NCI-H2227 treated with DMSO at 0.1 percent for 48 hours (cell line): ENCODE measurements around the gene ITGB6.

Source experiments
- DNase-seq: peaks from one replicate; lab custom pipeline; 2025; lab: John Stamatoyannopoulos, UW

Gene ITGB6, protein sequence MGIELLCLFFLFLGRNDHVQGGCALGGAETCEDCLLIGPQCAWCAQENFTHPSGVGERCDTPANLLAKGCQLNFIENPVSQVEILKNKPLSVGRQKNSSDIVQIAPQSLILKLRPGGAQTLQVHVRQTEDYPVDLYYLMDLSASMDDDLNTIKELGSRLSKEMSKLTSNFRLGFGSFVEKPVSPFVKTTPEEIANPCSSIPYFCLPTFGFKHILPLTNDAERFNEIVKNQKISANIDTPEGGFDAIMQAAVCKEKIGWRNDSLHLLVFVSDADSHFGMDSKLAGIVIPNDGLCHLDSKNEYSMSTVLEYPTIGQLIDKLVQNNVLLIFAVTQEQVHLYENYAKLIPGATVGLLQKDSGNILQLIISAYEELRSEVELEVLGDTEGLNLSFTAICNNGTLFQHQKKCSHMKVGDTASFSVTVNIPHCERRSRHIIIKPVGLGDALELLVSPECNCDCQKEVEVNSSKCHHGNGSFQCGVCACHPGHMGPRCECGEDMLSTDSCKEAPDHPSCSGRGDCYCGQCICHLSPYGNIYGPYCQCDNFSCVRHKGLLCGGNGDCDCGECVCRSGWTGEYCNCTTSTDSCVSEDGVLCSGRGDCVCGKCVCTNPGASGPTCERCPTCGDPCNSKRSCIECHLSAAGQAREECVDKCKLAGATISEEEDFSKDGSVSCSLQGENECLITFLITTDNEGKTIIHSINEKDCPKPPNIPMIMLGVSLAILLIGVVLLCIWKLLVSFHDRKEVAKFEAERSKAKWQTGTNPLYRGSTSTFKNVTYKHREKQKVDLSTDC

DNA sequence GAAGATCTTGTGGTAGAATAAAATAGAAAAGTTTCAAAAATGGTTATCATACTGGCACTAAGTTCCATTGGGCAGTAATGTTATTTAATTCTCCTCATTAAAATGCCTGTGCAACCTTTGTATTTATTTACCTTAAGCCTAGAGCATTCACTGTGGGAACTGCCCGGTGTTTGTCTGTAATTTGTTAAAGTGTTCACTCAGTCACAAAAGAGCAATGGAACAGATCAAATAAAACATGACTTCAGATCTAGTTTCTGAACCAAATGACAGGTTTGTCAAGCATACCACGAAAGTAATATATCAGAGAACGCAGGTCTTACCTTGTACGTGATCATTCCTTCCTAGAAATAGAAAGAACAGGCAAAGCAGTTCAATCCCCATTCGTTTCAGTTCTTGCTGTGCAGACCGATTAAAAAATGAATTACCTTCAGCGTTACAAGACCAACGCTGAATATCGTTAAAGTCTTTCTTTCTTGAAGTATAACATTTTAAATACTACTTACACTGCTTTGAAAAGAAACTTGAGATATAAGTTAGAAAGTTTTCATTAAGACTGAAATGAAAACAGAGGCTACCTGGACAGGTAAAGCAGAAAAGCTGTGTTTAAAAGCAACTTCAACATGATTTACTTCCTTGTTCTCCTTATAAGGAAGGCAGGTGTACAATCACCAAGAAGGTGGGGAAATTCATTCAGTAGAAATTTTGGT is at the start of gene ITGB6:
Gene ITGB6 (minus strand): TSS at position 590 of the 707 bp plus-strand sequence. CDS start 209 bp downstream, at position 381.
- DNase-seq: no peak

DNA sequence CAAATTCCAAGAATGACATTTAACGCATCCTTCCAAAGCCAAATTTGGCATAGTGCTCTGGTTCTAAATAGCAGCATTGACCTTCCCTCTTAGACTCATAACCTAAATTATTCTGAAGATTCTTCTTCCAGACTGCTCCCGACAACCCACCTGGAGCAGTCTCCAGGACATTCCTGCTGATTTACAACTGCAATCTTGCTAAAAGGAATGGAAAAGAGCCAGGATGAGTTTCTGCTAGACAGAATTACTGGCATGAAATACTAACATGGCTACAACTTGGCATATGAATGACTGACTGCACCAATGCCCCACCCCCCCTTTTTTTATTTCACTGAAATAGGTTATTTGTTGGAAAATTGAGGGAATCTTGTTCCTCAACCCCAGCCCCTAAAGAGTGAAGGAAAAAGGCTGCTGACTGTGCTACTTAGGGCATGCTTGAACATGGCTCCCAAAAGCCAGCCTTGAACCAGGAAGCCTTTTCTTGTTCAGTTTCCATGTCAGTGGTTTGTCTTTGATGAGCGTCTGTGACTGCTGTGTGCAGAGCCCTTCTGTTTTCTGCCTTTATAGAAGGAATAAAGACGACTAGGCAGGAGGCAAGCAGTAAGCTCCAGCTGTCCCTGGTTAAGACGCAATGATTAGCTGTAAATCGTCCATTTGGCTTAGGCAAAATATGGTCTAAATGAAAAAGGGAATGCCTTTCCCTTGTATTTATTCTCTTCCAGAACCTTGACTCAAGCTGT is 47.4 kb upstream of the ITGB6 start:
- DNase-seq: no peak

DNA sequence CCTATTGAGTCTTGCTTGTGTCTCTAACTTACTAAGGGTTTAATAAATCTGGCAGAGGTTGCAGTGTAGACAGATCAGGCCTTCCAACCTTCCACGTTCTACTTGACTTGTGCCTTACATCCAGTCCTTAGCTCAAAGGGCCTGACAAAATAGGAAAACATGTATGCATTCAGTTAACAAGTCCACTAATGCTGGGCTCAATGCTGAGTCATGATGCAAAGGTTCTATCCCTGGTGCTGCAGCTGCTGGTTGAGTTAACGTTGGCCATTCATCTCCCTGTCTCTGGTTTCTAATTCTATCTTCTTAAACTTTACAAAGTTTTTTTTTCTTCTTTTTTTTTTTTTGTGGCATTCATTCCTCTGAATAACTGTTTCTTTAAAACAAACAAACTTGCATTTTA is 46.3 kb upstream of the ITGB6 start:
- no peak for DNase-seq

DNA sequence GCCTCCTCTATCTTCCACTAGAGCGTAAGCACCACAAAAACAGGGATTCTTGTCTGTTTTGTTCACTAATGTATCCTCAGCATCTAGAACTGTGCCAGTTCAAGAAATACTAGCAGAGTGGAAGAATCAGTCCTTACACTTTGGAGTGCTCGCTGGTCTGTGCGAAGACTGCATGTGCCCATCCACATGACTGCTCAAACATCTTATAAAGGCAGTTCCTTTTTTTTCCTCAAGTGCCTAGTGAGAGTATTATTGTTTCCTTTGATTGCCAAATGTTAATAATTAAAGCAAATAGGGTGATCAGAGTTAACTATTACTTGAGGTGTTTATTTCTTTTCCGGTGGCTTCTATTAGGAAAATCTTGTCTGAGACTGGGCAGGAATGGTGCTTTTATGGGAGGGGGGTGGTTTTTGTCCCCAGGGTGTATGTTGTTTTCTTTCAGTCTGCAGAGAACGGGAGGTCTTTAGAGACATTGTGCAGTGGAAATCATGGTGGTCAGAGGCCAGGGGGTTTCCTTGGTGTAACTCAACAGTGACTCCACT is 45.6 kb upstream of the ITGB6 start:
- no peak for DNase-seq

DNA sequence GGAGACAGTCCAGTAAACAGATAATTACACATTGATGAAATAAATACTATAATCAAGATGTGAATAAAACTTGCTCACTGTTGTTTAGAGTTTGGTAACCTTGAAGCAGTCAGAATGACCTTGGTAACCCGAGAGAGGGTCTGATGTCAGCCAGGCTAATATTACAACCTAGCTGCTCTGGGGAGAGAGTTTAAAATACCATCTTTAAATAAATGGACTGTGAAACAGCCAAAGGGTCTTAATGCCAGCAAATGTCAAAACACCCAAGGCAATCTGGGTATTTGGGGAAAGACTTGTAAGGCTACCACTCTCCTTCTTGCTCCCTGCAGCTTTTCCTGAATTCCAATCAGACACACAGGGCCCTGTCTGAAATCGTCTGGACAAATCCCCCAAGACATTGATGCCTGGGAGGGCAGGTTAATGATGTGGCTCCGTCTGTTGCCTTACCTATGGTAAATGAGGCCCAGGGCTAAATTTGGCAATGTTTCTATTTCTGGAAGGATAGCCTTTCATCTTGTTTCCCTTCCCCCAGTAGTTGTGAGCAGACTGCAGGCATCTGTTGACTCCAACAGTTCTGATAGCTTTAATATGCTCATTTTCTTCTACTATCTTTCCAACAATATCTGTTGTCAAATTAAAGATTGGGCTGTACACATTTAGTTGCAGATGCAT is 43.0 kb upstream of the ITGB6 start:
- DNase-seq: no peak

DNA sequence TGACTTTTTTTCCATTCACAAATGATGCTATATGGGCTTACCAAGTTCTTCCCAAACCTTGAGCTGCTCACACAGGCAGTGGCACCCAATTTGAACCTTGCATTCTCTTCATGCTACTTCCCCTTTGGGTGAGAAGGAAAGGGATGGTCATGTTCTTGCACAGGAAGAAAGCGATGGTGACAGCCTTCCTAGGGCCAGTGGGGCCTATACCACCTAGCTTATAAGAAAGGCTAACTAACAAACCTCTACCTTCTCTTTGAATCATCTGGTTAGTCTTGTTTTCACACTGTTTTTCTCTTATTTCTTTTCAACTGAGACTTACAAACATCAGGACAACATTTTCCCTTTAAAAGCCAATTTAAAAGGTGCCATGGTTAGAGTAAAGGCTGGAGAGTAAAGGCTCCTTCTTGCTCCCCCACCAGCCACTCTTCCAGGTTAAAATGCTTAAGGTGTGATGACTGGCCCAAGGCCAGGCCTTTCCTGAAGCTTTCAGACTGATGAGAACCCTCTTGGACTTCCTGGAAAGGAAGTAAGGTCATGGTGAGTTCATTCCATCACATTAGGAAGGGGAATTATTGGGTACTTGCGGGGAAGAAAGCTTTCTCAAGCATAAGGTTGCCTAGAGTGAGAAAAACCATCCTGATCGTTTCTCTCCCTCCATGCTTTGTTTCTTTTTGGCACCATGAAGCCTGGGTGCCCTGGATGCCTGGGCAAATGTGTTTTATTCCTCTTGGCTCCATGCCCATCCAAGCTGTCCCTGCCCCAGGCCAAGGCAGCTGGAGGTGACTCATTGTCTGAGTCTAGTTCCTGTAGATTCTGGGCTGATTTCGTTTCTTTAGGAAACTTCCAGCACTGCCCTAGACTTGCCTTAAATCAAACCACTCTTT is 41.4 kb upstream of the ITGB6 start:
- no peak for DNase-seq

DNA sequence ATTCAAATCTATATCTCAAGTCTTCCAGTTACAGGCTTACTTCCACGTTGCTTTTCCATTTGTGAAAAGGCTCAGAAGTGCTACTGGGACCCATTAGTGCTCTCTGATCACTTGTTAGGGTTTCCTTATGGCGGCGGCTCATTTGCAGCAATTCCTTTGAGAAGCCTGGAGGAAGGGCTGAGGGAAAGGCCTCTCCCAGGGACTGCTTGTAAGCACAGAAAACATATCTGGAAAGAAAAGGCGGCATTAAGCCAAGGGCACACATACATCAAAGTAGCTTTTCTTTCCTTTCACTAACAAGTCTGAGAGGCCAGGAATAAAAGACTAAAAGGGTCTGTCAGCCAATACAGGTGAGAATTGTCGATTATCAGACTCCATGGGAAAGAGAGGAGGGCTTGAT is 39.4 kb upstream of the ITGB6 start:
- DNase-seq: no peak

DNA sequence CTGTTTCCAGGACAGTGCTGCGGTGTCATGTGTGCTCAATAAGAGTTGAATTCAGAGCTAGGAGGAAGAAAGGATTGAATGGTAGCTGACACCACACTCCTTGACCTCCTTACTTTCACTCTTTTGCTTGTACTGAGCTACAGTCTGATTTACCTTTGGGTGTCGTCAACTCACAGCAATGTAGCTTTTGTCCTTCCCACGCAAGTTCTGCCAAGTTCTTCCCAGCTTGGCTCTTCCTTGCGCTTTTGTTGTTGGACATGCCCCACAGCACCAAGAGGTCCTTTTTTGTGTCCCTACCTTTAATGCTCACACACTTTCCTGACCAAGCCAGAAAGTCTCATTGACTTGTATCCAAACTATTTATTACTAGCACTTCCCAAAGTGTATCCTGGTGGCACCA is 38.3 kb upstream of the ITGB6 start:
- no peak for DNase-seq

DNA sequence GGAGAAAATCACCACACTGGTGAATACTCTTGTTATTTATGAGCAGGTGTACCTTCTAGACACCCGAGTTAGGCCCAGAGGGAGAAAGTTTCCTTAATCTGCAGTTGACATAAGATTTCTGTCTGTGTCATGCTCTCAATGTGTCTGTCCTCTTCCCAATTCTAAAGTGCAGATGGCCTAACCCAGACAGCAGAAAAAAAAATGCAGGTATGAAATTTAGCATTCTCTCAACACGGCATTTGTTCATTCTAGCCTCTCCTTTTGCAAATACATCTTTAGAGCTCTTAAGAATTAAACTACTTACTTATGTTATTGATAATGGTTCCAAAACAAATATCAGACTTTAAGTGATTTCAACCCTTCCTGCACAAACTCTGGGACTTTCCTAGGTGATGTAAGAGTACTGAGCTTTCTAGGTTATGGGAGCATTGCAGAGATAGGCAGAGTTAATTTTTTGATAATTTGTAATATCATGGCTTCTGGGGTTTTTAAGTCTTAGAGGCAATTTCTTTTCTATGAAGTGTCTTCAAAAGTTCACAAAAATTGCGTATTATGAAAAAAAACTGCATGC is 32.9 kb upstream of the ITGB6 start:
- DNase-seq: no peak

DNA sequence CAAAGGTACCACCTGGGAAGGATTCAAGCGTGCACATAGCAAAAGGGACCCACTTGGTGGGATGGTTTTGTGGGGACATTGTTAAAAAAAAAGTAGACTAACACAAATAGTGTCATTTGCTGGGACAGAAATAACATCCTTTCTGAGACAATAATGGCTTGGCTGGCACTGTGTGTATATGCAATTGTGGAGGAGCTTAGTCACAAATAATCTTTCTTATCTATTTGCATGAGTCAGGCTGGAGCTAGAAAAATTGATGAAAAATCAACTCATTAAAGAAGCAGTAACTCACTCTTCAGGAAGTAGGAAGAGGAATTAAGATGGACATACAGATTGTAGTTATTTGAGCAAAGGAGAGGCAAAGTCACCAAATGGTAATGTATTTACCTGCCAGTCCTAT is 29.5 kb upstream of the ITGB6 start:
- DNase-seq: no peak

DNA sequence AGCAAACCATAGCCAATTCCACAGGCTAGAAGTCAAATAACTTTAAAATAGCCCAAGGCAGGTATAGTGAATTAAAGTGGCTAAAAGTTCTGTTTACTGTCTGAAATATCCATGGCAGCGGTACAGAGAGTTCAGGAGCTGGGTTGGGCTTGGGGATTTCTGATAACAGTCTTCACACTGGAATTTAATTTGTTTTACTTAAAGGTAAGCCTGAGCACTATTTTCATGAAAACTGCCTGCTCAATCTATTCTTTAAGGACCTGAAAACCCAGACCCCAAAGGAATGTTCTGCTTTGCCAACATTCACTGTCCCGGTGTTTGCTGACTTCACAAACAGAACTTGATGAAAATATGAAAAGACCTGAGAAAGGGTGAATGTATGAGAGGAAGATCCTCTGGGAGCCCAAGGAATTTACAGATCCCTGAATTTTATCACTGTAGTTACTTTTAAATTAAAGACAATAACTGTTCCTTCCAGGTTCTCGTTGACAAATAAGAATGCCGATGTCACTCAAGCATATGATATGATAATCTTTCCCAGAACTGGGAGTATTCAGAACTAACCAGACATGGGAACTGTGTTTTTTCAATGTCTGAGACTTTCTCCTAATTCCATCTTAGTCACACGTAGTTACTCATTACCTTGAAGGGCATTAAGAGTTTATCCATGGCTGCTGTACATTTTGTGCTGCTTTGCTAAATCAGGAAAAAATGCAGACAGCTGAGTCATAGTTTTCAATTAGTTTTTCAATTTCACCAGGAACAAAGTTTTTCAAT is 28.3 kb upstream of the ITGB6 start:
- DNase-seq: no peak

DNA sequence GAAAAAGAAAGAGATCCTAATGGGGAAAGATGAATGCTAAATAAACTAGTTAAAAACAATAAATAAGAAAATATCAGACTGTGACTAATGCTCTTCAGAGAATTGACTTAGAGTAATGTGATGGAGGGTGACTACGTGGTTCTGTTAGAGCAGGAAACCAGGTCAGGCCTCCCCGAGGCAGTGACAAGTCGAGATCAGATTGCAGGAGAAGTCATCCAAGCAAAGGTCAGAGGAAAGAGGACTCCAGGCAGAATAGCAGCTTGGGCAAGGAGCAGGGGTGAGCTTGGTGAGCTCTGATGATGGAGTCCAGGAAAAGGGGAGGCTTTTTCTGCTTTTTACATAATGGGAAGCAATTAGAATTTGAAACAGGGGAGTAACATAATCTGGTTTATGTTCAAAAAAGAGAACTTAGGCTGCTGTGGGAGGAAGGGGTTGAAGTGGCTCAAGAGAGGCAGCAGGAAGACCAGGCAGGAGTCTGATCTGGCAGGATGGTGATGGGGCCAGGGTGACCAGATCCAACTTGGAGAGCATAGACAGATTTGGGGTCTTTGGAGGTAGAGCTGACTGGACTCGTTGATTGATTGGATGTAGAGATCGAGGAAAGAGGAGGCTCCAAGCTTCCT is 27.3 kb upstream of the ITGB6 start:
- DNase-seq: no peak

DNA sequence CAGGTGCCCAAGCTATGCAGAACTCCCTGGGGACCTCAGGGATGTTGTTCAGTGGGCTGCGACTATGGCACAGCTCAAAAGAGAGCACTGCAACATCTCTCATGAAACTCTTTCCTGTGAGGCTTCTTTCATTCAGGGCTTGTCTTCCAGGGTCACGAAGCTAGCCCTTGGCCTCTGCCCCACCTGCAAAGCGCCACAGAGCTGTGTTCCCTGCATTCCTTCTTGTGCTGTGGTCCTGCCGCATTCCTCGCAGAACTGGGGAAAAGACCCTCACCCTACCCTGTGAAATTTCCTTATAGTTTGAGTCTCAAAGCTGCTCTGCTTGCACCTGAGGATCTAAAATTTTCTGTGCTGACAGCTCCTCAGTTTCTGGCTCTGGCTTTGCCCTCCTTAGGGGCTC is 26.3 kb upstream of the ITGB6 start:
- DNase-seq: no peak

DNA sequence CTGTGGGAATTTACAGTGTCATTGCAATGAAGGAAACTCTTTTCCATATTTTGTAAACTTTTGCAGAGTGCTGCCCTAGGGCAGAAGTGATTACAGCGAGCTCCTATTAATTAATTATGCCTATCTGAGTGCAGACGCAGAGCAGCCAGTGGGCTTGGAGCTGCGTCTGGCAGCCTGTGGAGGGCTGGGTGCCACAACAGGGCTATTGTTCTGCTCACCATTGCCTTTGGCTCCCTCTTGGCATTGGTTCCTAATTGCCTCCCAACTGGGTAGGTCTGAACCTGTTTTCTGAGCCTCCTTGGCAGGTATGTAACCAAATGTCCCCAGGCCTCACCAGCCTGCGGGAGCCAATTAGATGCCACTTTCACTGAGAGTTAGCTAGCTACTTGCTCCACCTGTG is 25.6 kb upstream of the ITGB6 start:
- no peak for DNase-seq

DNA sequence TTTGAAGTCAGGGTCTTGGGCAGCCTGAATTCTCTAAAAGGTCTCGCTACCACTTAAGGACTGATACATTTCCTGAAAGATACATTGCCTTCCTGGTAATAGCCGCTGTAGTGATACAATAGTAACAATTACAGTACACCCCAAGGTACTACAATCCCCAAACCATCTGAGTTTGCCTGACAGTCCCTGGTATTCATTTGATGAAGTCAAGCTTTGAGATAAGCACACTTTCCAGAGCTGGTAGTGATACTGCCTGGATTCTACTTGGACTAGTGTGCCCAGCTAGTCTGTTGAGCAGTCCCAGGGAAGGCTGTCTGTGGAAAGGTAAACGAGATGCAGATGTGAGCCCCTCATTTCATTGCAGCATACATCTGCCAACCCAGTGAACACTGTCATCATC is 24.4 kb upstream of the ITGB6 start:
- DNase-seq: no peak

DNA sequence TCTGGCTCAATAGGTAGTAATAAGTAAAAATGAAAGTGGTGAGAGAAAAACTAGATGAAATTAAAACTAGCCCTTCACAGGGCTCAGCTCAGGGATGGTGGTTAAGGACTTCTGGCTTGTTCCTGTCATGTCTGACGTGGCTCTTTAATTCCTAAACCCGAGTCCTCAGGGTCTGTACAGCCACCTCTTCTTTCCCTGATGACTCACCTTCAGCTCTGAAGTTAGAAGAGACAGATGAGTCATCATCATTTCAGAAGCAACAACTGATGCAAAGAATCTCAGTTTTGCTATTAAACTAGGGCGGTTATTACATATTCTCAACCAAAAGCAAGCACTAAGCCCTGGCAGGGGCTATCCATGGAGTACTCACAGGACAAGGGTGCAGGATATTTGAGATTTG is 24.0 kb upstream of the ITGB6 start:
- DNase-seq: no peak

DNA sequence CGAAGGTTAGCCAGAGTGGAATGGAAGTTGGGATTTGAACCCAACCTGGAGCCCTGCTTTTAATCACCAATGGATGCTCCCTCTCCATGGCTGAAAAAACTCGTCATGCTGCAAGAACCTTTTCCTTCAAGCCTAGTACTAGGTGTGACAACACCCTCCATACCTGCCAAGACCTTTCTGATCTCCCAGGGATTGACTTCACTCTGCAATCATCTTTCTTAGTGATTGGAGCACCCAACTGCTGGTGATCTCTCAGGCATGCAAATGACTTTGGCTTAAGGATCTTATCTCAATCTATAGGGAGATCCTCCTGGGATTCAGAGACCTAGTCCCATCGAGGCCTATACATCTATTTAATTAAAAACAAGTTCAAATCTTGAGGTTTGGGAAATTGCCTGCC is 23.5 kb upstream of the ITGB6 start:
- no peak for DNase-seq

DNA sequence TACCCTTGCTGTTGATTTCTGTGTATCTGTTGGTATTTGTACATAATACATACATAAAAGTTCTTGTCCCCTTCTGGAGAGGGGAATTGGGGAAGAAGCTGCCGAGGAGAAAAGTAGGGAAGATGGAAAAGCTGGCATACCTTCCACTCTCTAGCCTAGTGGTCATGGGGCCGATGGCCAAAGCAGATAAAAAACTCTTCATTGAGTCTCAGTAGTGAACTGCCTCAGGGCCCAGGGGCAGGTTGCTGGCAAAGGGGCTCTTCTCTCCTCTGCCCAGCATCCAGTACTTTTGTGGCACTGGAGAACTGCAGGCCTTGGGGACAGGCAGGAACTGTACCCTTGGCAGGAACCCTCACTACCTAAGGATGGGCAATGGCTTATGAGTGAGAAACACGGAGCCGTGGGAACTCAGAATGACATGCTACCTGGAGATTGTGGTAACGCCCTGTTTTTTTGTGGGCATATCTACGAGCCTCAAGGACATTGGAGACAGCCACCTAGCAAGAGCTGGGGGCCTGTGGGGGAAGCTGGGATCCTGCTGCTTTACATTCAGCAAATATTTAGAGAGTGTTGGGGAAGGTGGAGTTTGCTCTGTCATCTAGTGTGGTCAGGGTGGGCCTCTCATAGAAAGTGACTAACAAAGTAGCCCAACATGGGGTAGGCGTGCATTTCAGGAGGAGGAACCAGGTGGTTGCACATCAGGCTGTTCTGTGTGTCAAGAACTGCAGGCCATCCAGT is 22.6 kb upstream of the ITGB6 start:
- no peak for DNase-seq
